Measurements from ENCODE around the gene TSTD1.

Gene TSTD1

DNA sequence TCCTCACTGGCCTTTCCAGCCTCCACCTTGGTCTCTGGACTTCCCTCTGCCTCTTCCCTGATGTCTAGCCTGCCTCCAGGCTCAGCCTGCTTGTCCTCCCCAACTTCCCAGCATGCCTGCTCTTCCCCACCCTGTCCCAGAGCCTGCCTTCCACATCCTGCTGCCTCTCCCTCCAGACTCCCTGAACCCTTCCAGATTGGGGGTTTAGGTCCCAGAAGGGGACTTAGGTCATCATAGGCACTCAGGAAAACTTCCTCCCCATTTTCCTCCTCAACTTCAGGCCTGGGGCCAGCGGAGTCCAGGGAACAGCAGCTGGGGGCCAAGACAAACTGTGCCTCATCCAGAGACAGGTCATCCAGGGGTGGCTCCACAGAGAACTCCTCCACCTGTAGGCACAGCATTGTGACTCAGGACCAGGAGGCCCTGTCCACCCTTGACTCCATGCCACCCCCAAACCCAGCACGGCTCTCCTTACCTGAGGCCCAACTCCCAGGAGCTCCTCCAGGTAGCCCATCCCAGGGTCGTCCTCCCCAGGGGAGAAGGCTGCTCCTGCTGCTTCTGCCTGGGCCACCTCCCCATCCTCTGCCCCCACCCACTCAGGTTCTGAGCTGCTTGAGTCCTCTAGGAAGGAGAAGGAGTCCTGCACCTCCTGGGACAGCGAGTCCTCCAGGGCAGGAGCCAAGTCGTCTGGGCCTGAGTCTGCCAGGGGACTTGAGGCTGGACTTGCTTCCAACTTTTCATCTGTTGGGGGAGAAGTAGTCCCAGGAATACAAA lies 10.4 kb upstream of the TSTD1 start:
- peaks cover 17% of the 10 kb centered on the region for H3K4me1 ChIP-seq (ENCODE audit: low read length)
- H3K79me2 ChIP-seq (ENCODE audit: low read length), result peaks cover 16% of the 10 kb centered on the region
- no peak overlapping the region for H3K4me3 ChIP-seq (ENCODE audit: low read length)
- H3K4me2 ChIP-seq (ENCODE audit: low read depth, low read length), result no peak overlapping the region
- H3K9me2 ChIP-seq (replicated peaks; ENCODE audit: insufficient read depth, low read length), result no peaks in the 10 kb centered on the region
- no peak overlapping the region for H3K9ac ChIP-seq (ENCODE audit: low read length)
- no peaks in the 10 kb centered on the region for H4K20me1 ChIP-seq (ENCODE audit: insufficient read depth, low read length)
- no peaks in the 10 kb centered on the region for H3K9me3 ChIP-seq (replicated peaks; ENCODE audit: insufficient read depth, low read length)
- H3K27ac ChIP-seq (ENCODE audit: low read length), result peak overlapping the region; percentile 5; the same call in 1 of the 2 replicates
- peaks cover 45% of the 10 kb centered on the region for H3F3A ChIP-seq (ENCODE audit: insufficient read depth, low read length)
- peak; percentile 5 for DNase-seq
- peaks cover 16% of the 10 kb centered on the region for H3K36me3 ChIP-seq (replicated peaks; ENCODE audit: insufficient read depth, low read length)
- TF ChIP-seq, protein P1, sequence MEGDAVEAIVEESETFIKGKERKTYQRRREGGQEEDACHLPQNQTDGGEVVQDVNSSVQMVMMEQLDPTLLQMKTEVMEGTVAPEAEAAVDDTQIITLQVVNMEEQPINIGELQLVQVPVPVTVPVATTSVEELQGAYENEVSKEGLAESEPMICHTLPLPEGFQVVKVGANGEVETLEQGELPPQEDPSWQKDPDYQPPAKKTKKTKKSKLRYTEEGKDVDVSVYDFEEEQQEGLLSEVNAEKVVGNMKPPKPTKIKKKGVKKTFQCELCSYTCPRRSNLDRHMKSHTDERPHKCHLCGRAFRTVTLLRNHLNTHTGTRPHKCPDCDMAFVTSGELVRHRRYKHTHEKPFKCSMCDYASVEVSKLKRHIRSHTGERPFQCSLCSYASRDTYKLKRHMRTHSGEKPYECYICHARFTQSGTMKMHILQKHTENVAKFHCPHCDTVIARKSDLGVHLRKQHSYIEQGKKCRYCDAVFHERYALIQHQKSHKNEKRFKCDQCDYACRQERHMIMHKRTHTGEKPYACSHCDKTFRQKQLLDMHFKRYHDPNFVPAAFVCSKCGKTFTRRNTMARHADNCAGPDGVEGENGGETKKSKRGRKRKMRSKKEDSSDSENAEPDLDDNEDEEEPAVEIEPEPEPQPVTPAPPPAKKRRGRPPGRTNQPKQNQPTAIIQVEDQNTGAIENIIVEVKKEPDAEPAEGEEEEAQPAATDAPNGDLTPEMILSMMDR (IDR thresholded peaks at IDR 0.05; ENCODE audit: low read length), result no peak
- TF ChIP-seq EZH2phosphoT487 (IDR thresholded peaks at IDR 0.05; ENCODE audit: low read length) (no peak), EZH2 (optimal IDR thresholded peaks at IDR 0.05; ENCODE audit: low read depth, low read length) (no peak)
- H3K27me3 ChIP-seq (replicated peaks; ENCODE audit: insufficient read depth, low read length), result no peaks in the 10 kb centered on the region
- no peak overlapping the region for H2AFZ ChIP-seq (ENCODE audit: low read length)

DNA sequence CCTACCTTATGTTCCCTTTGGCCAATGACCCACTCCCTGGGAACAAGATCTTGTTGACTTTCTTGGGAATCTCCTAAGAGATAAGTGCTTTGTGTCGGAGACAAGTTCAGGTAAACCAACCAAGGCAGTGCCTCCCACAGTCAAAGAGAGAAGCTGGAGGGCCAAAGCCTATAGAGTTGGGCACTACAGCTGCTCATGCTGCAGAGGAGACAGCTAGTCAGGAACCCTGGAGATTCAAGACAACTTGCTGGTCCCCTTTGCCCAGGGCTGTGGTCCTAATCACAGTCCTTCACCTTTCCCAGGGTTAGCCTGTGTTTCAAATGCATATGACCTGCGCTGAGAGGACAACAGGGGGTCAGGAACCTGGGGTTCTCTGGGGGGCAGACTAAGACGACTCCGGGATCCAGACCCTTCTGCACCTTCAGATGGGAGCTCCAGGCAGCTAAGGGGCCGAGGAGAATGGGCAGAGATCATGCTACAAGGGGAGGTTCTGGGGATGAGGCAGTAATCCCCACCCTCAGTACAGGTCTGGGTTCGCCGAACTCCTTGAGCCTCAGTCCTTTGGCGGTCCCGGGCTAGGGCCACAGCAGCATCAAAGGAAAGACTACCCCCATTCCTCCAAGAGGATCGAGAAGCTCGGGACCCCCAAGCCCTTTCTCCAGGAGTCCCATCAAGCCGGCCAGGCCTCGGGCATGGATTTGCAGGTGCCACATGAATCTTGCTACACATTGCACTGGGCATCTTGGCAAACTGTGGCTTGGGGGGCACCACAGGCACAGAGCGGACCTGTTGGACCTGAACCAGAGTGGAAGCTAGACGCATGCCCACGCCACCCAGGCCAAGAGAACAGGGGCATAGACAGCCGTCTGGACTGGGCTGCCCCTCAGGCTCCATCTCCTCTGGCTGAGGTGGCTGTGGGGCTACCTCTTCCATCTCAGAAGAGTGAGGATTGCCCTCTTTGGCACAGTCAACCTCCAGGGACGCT lies 9.0 kb upstream of the TSTD1 start:
- DNase-seq, result peak; percentile 6
- Histone ChIP-seq H3K9me3 (replicated peaks; ENCODE audit: insufficient read depth, low read length) (no peaks in the 10 kb centered on the region), H3K4me2 (ENCODE audit: low read depth, low read length) (no peak overlapping the region), H3K36me3 (replicated peaks; ENCODE audit: insufficient read depth, low read length) (peaks cover 10% of the 10 kb centered on the region; the same call in 1 of the 2 replicates), H3K9me2 (replicated peaks; ENCODE audit: insufficient read depth, low read length) (no peaks in the 10 kb centered on the region), H3K79me2 (ENCODE audit: low read length) (peaks cover 26% of the 10 kb centered on the region), H4K20me1 (ENCODE audit: insufficient read depth, low read length) (no peaks in the 10 kb centered on the region), H3F3A (ENCODE audit: insufficient read depth, low read length) (peaks cover 45% of the 10 kb centered on the region), H3K27ac (ENCODE audit: low read length) (peak overlapping the region; percentile 88), H3K4me1 (ENCODE audit: low read length) (peaks cover 18% of the 10 kb centered on the region), H2AFZ (ENCODE audit: low read length) (no peak overlapping the region), H3K27me3 (replicated peaks; ENCODE audit: insufficient read depth, low read length) (no peaks in the 10 kb centered on the region), H3K9ac (ENCODE audit: low read length) (peak overlapping the region; percentile 93), H3K4me3 (ENCODE audit: low read length) (no peak overlapping the region)
- TF ChIP-seq EZH2phosphoT487 (IDR thresholded peaks at IDR 0.05; ENCODE audit: low read length) (no peak), EZH2 (optimal IDR thresholded peaks at IDR 0.05; ENCODE audit: low read depth, low read length) (no peak)
- TF ChIP-seq, protein P1 (IDR thresholded peaks at IDR 0.05; ENCODE audit: low read length), result no peak

DNA sequence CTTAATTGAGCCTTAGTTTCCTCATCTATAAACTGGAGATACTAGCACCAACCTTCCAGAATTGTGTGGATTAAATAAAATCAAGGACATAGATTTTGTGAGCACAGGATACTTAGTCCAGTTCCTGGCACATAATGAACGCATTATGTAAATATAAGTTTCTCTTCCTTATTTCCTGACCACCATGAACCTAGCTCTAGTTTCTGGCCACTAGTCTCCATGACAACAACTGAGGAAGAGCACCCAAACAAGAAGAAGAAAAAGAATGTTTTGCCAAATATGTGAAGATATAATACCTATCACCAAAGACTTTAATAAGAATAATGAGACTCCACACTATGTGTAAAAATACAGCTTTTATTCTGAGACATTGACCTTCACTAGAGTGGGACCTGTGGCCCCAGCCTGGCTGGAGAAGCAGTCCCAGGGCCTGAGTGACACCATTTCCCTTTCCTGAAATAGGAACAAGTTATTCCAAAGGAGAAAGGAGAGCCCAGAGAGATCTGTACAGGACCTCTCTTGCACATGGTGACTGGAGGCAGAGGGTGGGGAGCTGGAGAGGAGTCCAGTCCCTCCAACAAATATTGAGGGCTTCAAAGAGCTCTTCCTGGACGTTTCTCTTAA lies 8.0 kb upstream of the TSTD1 start:
- peak; percentile 68 for DNase-seq
- peak overlapping the region; percentile 87 for H3K4me2 ChIP-seq (ENCODE audit: low read depth, low read length)
- H3F3A ChIP-seq (ENCODE audit: insufficient read depth, low read length), result peaks cover 48% of the 10 kb centered on the region
- H2AFZ ChIP-seq (ENCODE audit: low read length), result no peak overlapping the region
- peaks cover 18% of the 10 kb centered on the region for H3K4me1 ChIP-seq (ENCODE audit: low read length)
- peaks cover 3% of the 10 kb centered on the region; the same call in 1 of the 2 replicates for H3K36me3 ChIP-seq (replicated peaks; ENCODE audit: insufficient read depth, low read length)
- no peaks in the 10 kb centered on the region for H4K20me1 ChIP-seq (ENCODE audit: insufficient read depth, low read length)
- H3K79me2 ChIP-seq (ENCODE audit: low read length), result peaks cover 31% of the 10 kb centered on the region
- no peaks in the 10 kb centered on the region for H3K27me3 ChIP-seq (replicated peaks; ENCODE audit: insufficient read depth, low read length)
- H3K4me3 ChIP-seq (ENCODE audit: low read length), result peak overlapping the region; percentile 80
- no peaks in the 10 kb centered on the region for H3K9me2 ChIP-seq (replicated peaks; ENCODE audit: insufficient read depth, low read length)
- H3K9me3 ChIP-seq (replicated peaks; ENCODE audit: insufficient read depth, low read length), result no peaks in the 10 kb centered on the region
- TF ChIP-seq, protein P1 (IDR thresholded peaks at IDR 0.05; ENCODE audit: low read length), result no peak
- TF ChIP-seq EZH2 (optimal IDR thresholded peaks at IDR 0.05; ENCODE audit: low read depth, low read length) (no peak), EZH2phosphoT487 (IDR thresholded peaks at IDR 0.05; ENCODE audit: low read length) (no peak)
- peak overlapping the region; percentile 93 for H3K9ac ChIP-seq (ENCODE audit: low read length)
- H3K27ac ChIP-seq (ENCODE audit: low read length), result peak overlapping the region; percentile 88

All from MM.1S (cell line).